ENCODE data around the gene FCER2.
"Not testable (repeated sequence)": the region's sequence is repeated elsewhere in the genome, so short reads cannot be mapped to it uniquely, and the experiment has no call there.

The FCER2 gene

DNA sequence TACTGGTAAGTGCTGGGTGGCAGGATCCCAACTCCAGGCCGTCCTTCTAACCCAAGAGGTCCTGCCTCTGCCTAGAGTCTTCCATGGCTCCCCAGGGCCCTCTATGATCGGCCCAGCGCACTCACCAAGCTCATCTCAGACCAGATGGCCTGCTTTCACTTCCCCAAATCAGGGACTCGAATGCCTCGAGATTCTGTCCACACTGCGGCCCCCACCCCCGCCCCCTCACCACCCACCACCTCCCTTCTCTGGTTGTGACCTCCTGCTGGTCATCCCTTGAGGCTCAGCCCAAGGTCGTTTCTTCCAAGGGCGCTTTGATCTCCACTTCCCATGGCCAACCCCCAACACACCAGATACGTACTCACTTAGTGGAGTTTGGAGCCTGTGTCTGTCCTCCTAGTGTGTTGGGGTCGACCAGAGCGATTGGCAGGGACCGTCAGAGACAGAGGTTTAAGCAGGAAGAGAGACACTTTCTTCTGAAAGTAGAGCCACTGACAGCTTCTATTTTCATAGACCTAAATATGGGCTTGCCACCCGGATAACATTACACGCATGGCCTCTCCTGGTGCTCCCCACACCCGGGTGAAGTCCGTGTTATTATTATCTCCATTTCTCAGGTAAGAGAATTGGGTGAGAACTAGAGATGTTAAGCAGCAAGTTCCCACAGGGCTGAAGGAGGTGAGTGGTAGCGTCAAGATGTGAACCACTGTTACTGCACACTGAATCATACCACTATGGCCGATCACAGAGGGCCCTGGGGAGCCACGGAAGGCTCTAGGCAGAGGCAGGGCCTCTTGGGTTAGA lies at the start of gene FCER2:
Gene FCER2, minus strand, starts transcription at position 478 of the 804 bp plus-strand sequence. CDS start 2,371 bp downstream, outside the sequence.
- no peak for DNase-seq

DNA sequence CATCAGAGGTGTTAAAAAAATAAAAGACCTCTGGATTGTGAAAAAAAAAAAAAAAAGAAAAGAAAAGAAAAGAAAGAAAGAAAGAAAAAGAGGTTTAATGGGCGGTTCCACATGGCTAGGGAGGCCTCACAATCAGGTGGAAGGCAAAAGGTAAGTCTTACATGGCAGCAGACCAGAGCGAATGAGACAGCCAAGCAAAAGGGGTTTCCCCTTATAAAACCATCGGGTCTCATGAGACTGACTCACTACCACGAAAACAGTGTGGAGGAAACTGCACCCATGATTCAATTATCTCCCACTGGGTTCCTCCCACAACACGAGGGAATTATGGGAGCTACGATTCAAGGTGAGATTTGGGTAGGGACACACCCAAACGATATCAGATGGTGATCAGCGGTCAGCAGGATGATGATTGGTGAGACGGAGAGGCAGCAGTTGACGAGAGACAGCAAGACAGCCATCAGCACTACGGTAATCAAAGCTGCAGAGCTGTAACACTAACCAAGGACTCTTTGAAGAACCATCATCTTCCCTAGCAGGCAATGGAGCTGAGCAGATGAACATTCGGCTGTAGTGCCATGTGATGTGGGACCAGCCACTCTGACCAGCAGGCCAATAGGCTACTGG lies 49.3 kb upstream of the FCER2 start:
- DNase-seq = no peak

DNA sequence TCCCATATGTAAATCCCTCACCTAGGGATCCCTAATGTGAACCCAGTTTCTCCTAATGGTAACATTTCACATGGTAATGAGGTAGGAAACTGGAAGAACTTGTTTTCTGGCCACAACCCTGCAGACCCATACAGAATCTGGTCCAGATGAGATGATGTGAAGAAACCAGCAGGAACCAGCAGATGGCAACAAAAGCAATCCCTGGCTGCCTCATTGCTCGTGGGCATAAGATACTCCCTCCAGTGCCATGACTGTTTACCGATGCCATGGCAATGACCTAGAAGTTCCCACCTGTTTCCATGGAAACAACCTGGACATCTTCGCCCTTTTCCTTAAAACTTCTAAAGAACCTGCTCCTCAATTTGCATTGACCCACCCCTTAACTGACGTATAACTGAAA lies 46.8 kb upstream of the FCER2 start:
- no peak for DNase-seq

GRCh38 chr19:7748171-7748570 lies 46.2 kb upstream of the FCER2 start:
- DNase-seq = no peak

DNA sequence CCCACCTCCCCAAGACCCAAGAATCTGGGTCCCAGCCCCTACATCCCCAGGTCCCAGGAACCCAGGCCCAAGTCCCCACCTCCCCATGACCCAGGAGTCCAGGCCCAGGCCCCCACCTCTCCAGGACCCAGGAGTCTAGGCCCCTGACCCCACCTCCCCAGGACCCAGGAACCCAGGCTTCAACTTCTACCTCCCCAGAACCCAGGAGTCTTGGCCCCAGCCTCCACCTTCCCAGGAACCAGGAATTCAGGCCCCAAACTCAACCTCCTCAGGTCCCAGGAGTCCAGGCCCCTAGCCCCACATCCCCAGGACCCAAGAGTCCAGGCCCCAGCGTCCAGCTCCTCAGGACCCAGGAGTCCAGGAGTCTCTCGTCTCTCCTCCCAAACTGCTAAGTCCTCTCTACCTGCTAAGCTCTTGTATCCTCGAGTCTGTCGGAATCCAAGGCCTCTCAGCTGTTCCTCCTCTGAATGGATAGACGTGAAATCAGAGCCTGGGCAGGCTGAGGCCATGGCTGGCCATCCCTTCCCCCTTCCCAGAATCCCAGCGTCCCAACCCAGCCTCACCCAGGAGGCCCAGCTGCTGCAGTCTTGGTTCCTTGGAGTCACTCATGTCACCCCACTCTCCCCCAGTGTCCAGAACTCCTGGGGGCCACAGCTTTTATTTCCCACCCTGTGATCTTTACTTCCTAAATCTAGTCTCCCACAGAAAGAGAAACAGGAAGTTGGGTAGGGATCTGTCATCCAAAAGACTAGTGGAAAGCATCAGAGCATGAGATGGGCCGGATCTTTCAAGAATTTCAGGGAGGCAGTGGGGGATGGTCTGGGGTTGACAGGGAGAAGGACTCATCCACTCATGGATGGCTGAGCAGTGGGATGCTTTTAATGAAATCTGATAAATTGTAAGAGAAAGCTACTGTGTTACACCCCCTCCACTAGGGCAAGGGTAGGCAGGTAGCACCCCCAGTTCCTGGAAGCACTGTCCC lies 45.3 kb upstream of the FCER2 start, which contains the start of gene CD209:
Gene CD209, minus strand, starts transcription at position 632 of the 982 bp plus-strand sequence. Its CDS starts 23 bp downstream, at position 609.
- no peak for DNase-seq

GRCh38 chr19:7746306-7746705 lies 44.4 kb upstream of the FCER2 start:
- not testable (repeated sequence) for DNase-seq

- DNase-seq = no peak
Observed at GRCh38 chr19:7744871-7745650, 43.1 kb upstream of the FCER2 start.

- no peak for DNase-seq
Observed at GRCh38 chr19:7744199-7744786, 42.4 kb upstream of the FCER2 start.

DNA sequence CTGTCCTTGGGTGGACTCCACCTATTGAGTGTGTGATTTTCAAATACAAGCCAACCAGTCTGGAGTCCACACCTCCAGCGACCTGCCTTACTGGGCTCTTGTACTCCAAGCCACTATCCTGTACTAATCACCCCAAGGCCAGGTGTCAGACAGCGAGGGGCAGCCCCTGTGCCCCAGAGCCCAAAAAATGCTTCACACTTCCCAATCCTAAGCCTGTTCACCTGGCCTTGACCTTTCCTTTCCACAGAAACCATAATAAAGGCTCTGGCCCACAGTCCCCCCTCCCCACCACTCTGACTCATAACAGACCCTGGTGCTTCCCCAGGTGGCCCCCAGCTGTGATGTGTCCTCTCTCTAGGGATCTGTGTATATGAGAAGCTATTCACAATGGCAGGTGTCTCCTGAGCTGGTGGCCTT lies 41.5 kb upstream of the FCER2 start:
- no peak for DNase-seq

DNA sequence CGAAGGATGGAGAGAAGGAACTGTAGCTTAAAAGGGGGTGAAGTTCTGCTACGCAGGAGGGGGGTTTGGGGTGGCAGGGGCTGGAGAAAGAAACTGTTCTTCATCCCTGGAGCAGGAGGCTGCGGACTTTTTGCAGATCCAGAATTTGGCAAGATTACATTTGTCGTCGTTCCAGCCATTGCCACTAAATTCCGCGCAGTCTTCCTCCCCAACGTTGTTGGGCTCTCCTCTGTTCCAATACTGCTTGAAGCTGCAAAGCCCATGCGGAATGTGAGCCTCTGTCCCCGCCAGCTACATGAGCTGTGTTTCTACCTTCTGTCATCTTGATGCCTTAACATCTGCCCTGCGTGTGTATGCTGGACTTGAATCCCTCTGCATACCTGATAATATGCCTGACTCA lies 41.1 kb upstream of the FCER2 start:
- no peak for DNase-seq

DNA sequence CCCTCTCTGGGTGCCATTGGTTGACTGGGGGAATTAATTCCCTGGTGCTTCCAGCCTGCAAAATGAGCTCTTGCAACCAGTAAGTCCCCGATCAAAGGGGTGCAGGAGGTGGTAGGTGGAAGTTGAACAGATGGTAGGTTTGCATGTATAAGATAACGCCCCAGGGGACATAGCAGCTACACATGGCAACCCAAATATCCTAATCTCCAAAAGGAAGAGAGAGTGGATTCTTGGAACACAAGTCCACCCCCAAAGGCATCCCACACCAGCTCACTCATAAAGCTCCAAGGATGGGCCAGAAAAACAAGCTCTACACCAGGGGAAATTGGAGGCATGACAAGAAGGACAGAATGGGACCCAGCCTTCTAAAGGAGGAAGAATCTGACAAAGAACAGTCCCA lies 40.6 kb upstream of the FCER2 start:
- DNase-seq = no peak

DNA sequence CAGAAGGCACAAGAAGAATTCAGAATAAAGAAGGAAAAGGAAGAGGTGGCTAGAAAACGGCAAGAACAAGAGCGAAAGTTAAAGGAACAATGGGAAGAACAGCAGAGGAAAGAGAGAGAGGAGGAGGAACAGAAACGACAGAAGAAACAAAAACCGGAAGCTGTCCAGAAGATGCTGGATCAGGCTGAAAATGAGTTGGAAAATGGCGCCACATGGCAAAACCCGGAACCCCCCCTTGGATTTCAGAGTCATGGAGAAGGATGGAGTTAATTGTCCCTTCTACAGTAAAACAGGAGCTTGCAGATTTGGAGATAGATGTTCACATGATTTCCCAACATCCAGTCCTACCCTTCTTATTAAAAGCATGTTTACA lies 38.7 kb upstream of the FCER2 start:
- no peak for DNase-seq

DNA sequence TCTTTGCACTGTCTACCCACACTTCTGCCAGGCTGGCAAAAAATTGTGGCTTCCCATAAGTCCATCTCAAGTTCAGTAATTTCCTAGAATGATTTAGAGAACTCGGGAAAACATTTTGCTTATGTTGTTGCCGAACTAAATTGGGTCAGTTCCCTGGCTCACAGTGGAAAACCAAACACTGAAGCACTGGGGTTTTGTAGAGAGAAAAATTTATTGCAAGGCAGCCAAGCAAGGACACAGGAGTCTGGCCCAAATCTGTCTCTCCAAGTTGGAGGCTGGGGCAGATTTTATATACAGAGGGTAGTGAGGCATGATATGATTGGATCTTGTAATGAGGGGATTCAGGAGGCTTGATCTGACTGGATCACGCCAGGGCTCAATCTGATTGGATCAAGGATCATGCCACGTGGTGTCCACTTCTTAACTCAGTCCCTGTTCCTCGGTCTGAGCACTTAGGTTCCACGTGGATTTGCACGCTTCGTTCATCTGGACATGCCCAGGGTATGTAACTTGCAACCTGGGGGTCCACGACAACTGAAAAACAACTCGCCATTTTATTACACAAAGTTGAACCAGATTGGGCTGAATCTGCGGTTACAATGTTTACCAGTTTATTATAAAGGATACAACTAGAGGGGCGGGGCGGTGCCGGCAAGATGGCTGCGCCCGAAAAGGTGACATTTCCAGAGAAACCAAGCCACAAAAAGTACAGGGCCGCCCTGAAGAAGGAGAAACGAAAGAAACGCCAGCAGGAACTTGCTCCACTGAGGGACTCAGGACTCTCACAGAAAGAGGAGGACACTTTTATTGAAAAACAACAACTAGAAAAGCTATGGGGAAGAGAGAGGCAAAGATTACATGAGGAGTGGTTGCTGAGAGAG lies 38.1 kb upstream of the FCER2 start:
- DNase-seq = no peak

DNA sequence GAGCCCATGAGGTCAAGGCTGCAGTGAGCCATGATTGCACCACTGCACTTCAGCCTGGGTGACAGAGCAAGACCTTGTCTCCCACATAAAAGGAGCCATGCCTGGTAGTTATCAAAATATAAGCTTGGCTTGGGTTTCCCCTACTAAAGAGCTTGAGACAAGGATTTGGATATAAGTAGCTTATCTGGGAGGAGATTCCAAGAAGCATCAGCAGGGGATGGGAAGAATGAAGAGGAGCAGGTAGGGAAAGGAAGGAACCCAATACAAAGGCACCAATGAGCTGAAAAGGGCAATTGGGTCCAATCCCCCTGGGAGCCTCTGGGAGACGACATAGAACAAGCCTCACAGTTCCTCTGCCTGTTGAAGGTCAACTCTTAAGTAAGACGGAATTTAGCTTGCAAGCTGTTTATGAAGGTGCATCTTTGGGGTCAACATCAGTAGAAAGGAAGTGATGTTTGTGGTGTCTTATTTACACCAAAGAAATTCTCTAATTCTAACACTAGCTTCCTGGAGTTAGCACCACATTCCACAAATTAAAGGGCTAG lies 37.4 kb upstream of the FCER2 start:
- no peak for DNase-seq

DNA sequence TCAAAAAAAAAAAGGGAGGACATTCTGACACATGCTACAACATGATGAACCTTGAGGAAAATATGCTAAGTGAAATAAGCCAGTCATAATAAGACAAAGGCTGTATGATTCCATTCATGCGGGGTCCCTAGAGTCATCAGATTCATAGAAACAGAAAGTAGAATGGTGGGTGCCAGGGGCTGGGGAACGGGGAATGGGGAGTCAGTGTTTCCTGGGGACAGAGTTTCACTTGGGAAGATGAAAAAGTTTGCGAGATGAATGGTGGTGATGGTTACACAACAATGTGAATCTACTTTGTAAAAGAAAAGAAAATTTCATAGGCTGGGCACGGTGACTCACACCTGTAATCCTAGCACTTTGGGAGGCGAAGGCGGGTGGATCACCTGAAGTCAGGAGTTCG lies 36.1 kb upstream of the FCER2 start:
- DNase-seq = no peak

DNA sequence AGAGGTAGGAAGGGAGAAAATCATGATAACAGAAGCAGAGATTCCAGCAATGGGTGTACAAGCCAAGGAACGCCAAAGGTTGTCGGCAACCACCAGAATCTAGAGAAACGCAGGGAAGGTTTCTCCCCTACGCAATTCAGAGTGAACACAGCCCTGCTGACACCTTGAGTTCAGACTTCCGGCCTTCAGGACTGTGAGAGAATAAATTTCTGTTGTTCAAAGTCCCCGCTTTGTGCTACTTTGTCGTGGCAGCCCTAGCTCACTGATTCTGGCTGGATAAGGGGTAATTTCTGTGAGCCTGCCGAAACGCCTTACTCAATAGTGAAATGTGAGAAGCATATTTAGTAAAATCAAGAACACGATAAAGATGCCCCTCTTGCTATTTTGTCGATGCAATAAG lies 35.3 kb upstream of the FCER2 start:
- no peak for DNase-seq

DNA sequence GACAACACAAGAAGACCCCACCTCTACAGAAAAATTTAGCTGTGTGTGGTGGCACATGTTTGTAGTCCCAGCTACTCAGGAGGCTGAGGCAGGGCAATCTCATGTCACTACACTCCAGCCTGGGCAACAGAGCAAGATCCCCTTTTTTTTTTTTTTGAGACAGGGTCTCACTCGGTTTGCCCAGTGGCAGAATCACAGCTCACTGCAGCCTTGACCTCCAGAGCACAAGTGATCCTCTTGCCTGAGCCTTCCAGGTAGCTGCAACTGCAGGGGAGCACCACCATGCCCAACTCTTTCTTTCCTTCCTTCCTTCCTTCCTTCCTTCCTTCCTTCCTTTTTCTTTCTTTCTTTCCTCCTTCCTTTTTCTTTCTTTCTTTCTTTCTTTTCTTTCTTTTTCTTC lies 34.2 kb upstream of the FCER2 start:
- no peak for DNase-seq

GRCh38 chr19:7734220-7735203 lies 32.6 kb upstream of the FCER2 start:
- DNase-seq = no peak

DNA sequence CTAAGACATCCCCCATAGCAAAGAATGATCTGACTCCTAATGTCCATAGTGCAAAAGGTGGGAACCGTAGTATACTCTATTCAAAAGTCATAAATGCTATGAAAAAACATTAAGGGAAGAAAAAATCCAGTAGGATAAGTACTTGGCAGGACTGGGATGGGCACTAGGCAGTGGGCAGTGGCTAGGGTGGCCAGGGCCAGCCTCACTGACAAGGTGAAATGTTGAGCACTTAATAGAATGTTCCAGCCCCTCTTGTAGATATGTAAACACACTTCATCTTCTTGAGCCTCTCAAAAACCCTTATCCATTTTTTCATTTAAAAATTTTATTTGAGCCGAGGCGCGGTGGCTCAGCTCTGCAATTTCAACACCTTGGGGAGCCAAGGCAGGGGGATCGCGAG lies 31.4 kb upstream of the FCER2 start:
- no peak for DNase-seq

All from retina (tissue), 1 donor.